ENCODE data around the gene DDA1.
"Not testable (repeated sequence)": the region's sequence is repeated elsewhere in the genome, so short reads cannot be mapped to it uniquely, and the experiment has no call there.

Gene DDA1

GRCh38 chr19:17309198-17309964, at the start of gene DDA1:
TSS of gene DDA1 (plus strand) at chr19:17309563. CDS start at chr19:17309655, 92 bp downstream.
- DNase-seq (ENCODE audit: low read depth in 2 of 2), result peak; percentile 97 to 99

GRCh38 chr19:17259934-17260333, 49.4 kb upstream of the DDA1 start:
- DNase-seq (ENCODE audit: low read depth in 2 of 2), result no peak

- peak; percentile 90 for DNase-seq (ENCODE audit: low read depth in 2 of 2)
Measured at GRCh38 chr19:17260842-17261325, 48.5 kb upstream of the DDA1 start.

- DNase-seq (ENCODE audit: low read depth in 2 of 2), result no peak
Measured at GRCh38 chr19:17262557-17262956, 46.8 kb upstream of the DDA1 start.

GRCh38 chr19:17263712-17264640, 45.4 kb upstream of the DDA1 start:
- no peak for DNase-seq (ENCODE audit: low read depth in 2 of 2)

GRCh38 chr19:17264641-17264979, 44.8 kb upstream of the DDA1 start, which contains the start of gene USHBP1:
TSS of gene USHBP1 (minus strand) at chr19:17264745. CDS start at chr19:17264299, 446 bp downstream.
- DNase-seq (ENCODE audit: low read depth in 2 of 2), result no peak

GRCh38 chr19:17266026-17266425, 43.3 kb upstream of the DDA1 start:
- no peak for DNase-seq (ENCODE audit: low read depth in 2 of 2)

GRCh38 chr19:17266589-17266974, 42.8 kb upstream of the DDA1 start:
- DNase-seq (ENCODE audit: low read depth in 2 of 2), result no peak

- peak; percentile 84 to 94 for DNase-seq (ENCODE audit: low read depth in 2 of 2)
Measured at GRCh38 chr19:17266975-17267788, 42.2 kb upstream of the DDA1 start, which contains the start of gene BABAM1. TSS of gene BABAM1 (plus strand) at chr19:17267443. CDS start at chr19:17268807, 1,364 bp downstream.

GRCh38 chr19:17268754-17269153, 40.6 kb upstream of the DDA1 start:
- DNase-seq (ENCODE audit: low read depth in 2 of 2), result no peak

GRCh38 chr19:17274892-17275291, 34.5 kb upstream of the DDA1 start:
- DNase-seq (ENCODE audit: low read depth in 2 of 2), result not testable (repeated sequence)

- DNase-seq (ENCODE audit: low read depth in 2 of 2), result no peak
Measured at GRCh38 chr19:17275441-17276175, 33.8 kb upstream of the DDA1 start.

- DNase-seq (ENCODE audit: low read depth in 2 of 2), result no peak
Measured at GRCh38 chr19:17279436-17279835, 29.9 kb upstream of the DDA1 start.

GRCh38 chr19:17281391-17282304, 27.7 kb upstream of the DDA1 start, which contains the start of gene ANKLE1:
TSS of gene ANKLE1 (plus strand) at chr19:17281901. CDS start at chr19:17281921, 20 bp downstream.
- DNase-seq (ENCODE audit: low read depth in 2 of 2), result peak; percentile 34 to 38

- DNase-seq (ENCODE audit: low read depth in 2 of 2), result peak; percentile 81 to 82
Measured at GRCh38 chr19:17282488-17283125, 26.8 kb upstream of the DDA1 start.

- no peak for DNase-seq (ENCODE audit: low read depth in 2 of 2)
Measured at GRCh38 chr19:17283504-17283996, 25.8 kb upstream of the DDA1 start.

- DNase-seq (ENCODE audit: low read depth in 2 of 2), result no peak
Measured at GRCh38 chr19:17285415-17286135, 23.8 kb upstream of the DDA1 start.

- no peak for DNase-seq (ENCODE audit: low read depth in 2 of 2)
Measured at GRCh38 chr19:17286263-17286662, 23.1 kb upstream of the DDA1 start.

Data from stimulated activated CD4-positive, alpha-beta T cell treated with anti-CD3 and anti-CD28 coated beads, Interleukin-4, amount 100 ng/mL, for 48 hours (primary cell).